Erythroblast (primary cell): Measurements from ENCODE around the gene H6PD.

Experiments used
- GATA1 ChIP-seq: IDR thresholded peaks from 2 replicates; pipeline ENCODE4 v1.6.1; 2011; ENCODE audit warnings: low read depth, mild to moderate bottlenecking, control low read depth, low read length, moderate library complexity
- POLR2A ChIP-seq: IDR thresholded peaks from 2 replicates; pipeline ENCODE4 v1.6.1; 2011; ENCODE audit warnings: mild to moderate bottlenecking, low read length

DNA sequence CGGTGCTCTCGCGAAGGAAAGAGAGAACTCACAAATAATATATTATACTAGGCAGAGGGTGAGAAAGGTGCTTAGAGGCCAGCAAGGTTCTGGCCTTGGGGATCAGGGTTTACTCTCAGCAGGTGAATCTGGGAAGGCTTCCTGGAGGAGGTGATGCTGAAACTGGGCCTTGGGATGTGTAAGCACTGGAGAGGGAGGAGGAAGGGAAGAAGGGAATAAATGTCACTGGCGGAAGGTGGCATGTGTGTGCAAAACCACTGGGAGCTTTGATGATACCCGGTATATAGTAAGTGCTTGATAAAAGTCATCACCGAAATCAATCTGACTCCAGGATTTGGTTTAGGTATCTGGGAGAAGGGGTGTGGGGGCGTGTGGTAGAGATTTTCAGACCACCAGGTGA is 82.5 kb downstream of the H6PD start:
- TF ChIP-seq POLR2A, result no peak
- TF ChIP-seq GATA1, result no peak
